Measurements from ENCODE around the gene EPHB1. TPM values are rescaled to one million over a fixed set of nuclear protein-coding genes. Genes with fewer than 3 reads are reported as not detected.

Gene EPHB1
- total and polyA plus RNA-seq, 12 donors = 0.07 to 3.4 (median 1.6) TPM

GRCh38 chr3:135097276-135097946 is 302.4 kb downstream of the EPHB1 start:
- H3K27me3 ChIP-seq = no peaks in the 10 kb centered on the region
- H3K36me3 ChIP-seq = no peaks in the 10 kb centered on the region
- ATAC-seq = no peak
- TF ChIP-seq CTCF (IDR thresholded peaks at IDR 0.05) = no peak
- no peak for DNase-seq
- H3K4me1 ChIP-seq = no peaks in the 10 kb centered on the region
- no peak overlapping the region for H3K4me3 ChIP-seq
- WGBS, 2 donors = 84 to 86% methylated on average over 5 of the region's 5 CpGs
- no peaks in the 10 kb centered on the region for H3K9me3 ChIP-seq
- intact Hi-C loops (cut with DNase I) = no loop called here
- H3K27ac ChIP-seq = no peak overlapping the region

GRCh38 chr3:135099734-135100355 is 304.8 kb downstream of the EPHB1 start:
- TF ChIP-seq CTCF (IDR thresholded peaks at IDR 0.05) = no peak
- H3K27ac ChIP-seq = no peak overlapping the region
- H3K9me3 ChIP-seq = no peaks in the 10 kb centered on the region
- intact Hi-C loops (cut with DNase I) = no loop called here
- H3K4me3 ChIP-seq = no peak overlapping the region
- 62 to 66% methylated on average over 5 of the region's 5 CpGs for WGBS, 2 donors
- DNase-seq = no peak
- H3K36me3 ChIP-seq = no peaks in the 10 kb centered on the region
- no peak for ATAC-seq
- no peaks in the 10 kb centered on the region for H3K4me1 ChIP-seq
- no peaks in the 10 kb centered on the region for H3K27me3 ChIP-seq

GRCh38 chr3:135100366-135100765 is 305.3 kb downstream of the EPHB1 start:
- no peak overlapping the region for H3K4me3 ChIP-seq
- TF ChIP-seq CTCF (IDR thresholded peaks at IDR 0.05) = no peak
- no peak for DNase-seq
- no peaks in the 10 kb centered on the region for H3K36me3 ChIP-seq
- no peak for ATAC-seq
- no peaks in the 10 kb centered on the region for H3K27me3 ChIP-seq
- intact Hi-C loops (cut with DNase I) = no loop called here
- 52 to 65% methylated on average over 2 of the region's 2 CpGs for WGBS, 2 donors
- H3K4me1 ChIP-seq = no peaks in the 10 kb centered on the region
- no peak overlapping the region for H3K27ac ChIP-seq
- H3K9me3 ChIP-seq = no peaks in the 10 kb centered on the region

- H3K27me3 ChIP-seq = no peaks in the 10 kb centered on the region
- H3K27ac ChIP-seq = no peak overlapping the region
- intact Hi-C loops (cut with DNase I) = no loop called here
- H3K9me3 ChIP-seq = no peaks in the 10 kb centered on the region
- no peak overlapping the region for H3K4me3 ChIP-seq
- no peaks in the 10 kb centered on the region for H3K36me3 ChIP-seq
- no peak for ATAC-seq
- TF ChIP-seq CTCF (IDR thresholded peaks at IDR 0.05) = no peak
- 52% methylated on average over 3 of the region's 3 CpGs for WGBS, 2 donors
- DNase-seq = no peak
- H3K4me1 ChIP-seq = no peaks in the 10 kb centered on the region
These were observed 308.9 kb downstream of the EPHB1 start for GRCh38 chr3:135103917-135104316.

All from heart right ventricle (tissue), 16 donors.